ENCODE results near the gene ATP7A. TPM values are rescaled to one million over a fixed set of nuclear protein-coding genes. Genes with fewer than 3 reads are reported as not detected.
"Not testable (repeated sequence)": the region's sequence is repeated elsewhere in the genome, so short reads cannot be mapped to it uniquely, and the experiment has no call there.

Gene ATP7A
- polyA plus RNA-seq, 4 donors, result 14.5 to 18.0 (median 16.8) TPM

DNA sequence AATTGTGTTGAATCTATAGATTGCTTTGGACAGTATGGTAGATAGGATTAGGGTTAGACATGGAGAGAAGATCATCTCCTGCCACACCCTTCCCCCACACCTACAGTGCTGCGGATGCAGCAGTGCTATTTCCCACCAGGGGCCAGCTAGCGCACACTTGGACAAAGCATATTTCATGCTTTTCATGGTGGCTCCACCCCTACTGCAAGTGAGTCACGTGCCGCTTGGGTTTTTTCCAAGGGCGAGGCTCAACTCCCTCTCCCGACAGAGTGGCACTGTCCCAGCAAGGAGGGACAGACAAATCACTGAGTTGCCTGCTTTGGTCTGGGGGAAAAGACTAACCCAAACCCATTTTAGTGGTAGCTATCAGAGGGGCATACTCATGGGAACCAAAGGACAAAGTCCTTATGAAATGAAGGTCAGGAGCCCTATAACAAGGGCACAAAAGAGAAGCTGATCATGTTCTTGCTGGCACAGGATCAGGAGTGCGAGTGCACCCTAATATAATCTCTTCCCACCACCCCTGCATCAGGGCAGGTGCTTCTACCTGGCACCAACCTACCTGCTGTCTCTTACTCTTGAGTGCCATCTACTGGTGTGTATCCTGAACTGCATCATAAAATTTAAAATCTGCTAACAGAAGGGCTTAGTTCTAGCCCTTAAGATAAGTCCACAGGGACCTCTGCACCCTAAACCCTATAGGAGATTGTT is 114.0 kb downstream of the ATP7A start:
- no peak for DNase-seq (ENCODE audit: low read depth in 4 of 4, low spot score in 3 of 4)

- DNase-seq (ENCODE audit: low read depth in 4 of 4, low spot score in 3 of 4), result no peak
Measured at GRCh38 chrX:78027798-78028197, 117.3 kb downstream of the ATP7A start.

DNA sequence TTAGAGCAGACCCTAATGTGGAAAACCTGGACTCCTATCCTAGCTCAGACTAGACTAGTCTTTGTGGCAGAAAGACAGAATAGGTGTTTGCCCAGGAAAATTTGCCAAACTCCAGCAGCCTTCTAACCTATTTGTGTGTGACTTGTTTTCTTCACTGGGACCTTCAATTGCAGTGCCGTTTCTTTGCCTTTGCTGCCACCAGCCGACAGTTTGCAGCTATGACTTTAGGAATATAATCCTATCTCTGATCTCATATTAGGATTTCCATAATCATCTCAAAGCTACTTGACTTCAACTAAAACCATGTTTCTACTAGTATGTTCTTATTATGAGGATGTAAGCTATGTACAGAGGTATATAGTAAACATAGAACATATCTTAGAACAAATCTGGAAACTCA is 119.2 kb downstream of the ATP7A start:
- DNase-seq (ENCODE audit: low read depth in 4 of 4, low spot score in 3 of 4), result peak in 1 of 4 donors; percentile 0

DNA sequence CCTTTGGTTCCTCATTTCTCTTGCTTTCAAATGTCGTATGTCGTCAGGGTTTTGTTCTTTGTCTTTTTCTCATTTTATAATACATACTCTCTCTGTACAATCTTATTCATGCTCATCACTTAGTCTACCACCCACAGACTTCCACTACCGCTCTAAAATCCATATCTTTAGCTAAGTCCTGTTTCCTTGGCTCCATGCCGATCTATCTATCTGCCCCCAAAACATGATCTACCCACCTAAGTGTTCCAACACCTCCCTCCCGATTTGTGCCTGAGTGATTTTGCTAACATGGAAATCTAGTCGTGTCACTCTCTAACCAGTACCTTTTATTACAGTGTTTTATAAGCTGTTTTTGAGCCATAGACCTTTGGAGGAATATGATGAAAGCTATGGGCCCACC is 124.6 kb downstream of the ATP7A start:
- DNase-seq (ENCODE audit: low read depth in 4 of 4, low spot score in 3 of 4), result no peak

DNA sequence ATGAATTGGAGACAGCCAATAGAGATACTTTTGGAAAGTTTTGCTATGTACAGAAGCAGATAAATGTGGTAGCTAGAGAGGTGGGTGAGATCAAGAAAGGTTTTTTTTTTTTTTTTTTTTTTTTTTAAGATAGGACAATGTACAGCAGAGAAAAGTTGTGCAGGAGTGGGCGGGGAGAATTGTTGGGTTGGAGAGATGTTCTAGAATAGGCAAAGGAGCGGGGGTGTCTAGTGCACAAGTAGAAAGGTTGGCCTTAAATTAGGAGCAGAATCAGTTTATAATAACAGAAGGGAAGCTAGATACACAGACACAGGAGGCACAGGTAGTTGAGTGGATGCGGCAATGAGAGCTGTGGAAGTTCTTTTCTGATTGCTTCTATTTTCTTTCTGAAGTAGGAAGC is 127.4 kb downstream of the ATP7A start:
- no peak for DNase-seq (ENCODE audit: low read depth in 4 of 4, low spot score in 3 of 4)

DNA sequence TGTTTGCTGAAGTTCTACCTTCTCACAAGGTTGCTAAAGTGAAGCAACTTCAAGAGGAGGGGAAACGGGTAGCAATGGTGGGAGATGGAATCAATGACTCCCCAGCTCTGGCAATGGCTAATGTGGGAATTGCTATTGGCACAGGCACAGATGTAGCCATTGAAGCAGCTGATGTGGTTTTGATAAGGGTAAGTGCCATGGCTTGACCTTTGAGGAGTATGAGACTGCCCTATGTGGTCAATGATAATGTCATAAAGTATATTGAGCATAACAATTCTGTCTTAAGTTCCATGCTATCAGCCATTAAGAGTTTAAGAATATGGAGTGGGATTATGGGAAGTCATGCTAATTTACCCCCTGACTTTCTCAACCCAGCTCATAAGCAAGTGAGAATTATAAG is 132.1 kb downstream of the ATP7A start:
- no peak for DNase-seq (ENCODE audit: low read depth in 4 of 4, low spot score in 3 of 4)

- DNase-seq (ENCODE audit: low read depth in 4 of 4, low spot score in 3 of 4), result no peak
Measured at GRCh38 chrX:78046362-78046761, 135.9 kb downstream of the ATP7A start.

- DNase-seq (ENCODE audit: low read depth in 4 of 4, low spot score in 3 of 4), result no peak
Measured at GRCh38 chrX:78048052-78048451, 137.6 kb downstream of the ATP7A start.

DNA sequence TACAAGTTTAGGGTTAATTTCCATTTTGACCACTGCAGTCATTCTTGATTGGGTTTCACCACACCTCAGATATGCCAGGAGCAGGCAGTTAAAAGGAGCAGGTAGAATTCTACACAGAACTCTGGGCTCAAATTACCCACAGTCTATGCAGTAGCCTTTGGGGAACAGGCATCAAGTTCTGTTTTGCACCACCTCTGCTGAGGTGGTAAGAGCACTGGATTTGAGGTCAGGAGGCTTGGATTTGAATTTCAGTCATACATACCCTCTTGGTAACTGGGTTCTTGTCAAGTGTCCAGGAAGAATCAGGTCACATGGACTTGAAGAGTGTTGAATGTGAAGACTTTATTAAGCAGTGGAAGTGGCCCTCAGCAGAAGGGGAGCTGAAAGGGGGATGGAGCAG is 153.2 kb downstream of the ATP7A start:
- no peak for DNase-seq (ENCODE audit: low read depth in 4 of 4, low spot score in 3 of 4)

GRCh38 chrX:78064152-78064551 is 153.7 kb downstream of the ATP7A start:
- DNase-seq (ENCODE audit: low read depth in 4 of 4, low spot score in 3 of 4), result no peak

DNA sequence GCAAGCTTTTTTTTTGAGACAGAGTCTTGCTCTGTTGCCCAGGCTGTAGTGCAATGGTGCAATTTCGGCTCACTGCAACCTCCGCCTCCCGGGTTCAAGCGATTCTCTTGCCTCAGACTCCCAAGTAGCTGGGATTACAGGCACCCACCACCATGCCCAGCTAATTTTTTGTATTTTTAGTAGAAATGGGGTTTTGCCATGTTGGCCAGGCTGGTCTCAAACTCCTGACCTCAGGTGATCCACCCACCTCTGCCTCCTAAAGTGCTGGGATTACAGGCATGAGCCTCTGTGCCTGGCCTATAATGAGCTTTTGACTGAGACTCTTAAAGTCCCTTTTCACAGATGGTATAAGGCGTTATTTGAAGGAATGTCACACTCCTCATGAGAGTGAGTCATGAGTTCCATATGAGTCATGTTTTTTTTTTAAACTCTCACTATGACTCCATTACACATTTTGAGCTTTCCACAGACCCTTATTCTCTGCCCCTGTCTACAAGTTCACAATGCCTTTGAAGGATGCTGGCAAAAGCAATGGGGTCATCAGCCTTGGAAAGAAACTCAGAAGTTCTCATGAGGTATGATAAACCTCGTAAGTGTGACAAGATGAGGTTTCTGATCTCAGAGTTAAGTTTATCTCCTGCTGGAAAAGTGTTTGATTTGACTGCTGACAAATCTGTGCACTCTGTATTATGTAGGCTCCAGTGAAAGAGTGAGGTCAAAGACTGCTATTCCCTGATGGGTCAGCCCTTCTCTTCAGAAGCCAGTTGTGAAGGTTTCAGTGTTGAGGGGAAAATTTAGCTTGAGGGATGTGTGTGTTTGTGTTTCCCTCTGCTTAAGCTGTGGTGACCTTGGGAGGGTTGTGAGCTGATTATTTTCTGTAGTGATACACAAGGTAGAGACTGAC is 154.5 kb downstream of the ATP7A start:
- not testable (repeated sequence) for DNase-seq (ENCODE audit: low read depth in 4 of 4, low spot score in 3 of 4)

DNA sequence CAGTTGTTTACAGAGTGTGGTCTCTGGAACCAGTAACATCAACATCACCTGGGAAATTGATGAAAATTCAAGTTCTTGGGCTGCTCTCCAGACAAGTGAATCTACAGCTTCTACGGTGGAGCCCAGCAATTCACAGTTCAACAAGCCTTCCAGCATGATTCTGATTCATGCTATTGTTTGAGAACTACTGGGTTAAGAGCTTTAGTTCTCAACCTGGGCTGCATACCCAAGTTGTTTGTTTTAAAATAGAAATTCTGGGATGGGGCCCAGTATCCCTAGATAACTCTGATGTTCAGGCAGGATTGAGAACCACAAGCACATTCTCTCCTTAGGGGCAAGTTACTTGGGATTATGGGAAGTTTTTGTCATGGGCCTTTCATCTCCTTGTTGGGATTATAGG is 155.6 kb downstream of the ATP7A start:
- DNase-seq (ENCODE audit: low read depth in 4 of 4, low spot score in 3 of 4), result no peak

GRCh38 chrX:78071331-78071730 is 160.8 kb downstream of the ATP7A start:
- DNase-seq (ENCODE audit: low read depth in 4 of 4, low spot score in 3 of 4), result no peak

GRCh38 chrX:78073147-78074077 is 162.9 kb downstream of the ATP7A start:
- DNase-seq (ENCODE audit: low read depth in 4 of 4, low spot score in 3 of 4), result not testable (repeated sequence)

DNA sequence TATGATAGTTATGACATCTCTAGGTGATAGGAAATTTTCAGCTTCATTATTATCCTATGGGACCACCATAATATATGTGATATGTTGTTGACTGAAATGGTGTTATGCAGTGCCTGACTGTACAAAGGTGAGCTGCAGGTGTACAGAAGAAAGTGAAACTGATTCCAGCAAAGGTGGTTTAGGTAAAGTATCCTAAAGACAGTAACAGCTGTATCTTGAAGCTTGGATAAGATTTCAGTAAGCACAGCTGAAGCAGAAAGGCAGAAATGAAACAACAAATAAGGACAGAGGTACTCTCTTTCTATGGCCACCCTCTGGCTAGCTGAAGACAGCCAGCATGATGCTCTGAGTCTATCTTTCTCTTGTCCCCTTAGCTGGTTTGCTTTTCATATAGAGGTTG is 163.6 kb downstream of the ATP7A start:
- DNase-seq (ENCODE audit: low read depth in 4 of 4, low spot score in 3 of 4), result no peak

GRCh38 chrX:78075787-78076389 is 165.4 kb downstream of the ATP7A start:
- DNase-seq (ENCODE audit: low read depth in 4 of 4, low spot score in 3 of 4), result no peak

- not testable (repeated sequence) for DNase-seq (ENCODE audit: low read depth in 4 of 4, low spot score in 3 of 4)
Measured at GRCh38 chrX:78081413-78081812, 170.9 kb downstream of the ATP7A start.

GRCh38 chrX:78092296-78092695 is 181.8 kb downstream of the ATP7A start:
- DNase-seq (ENCODE audit: low read depth in 4 of 4, low spot score in 3 of 4), result no peak

- DNase-seq (ENCODE audit: low read depth in 4 of 4, low spot score in 3 of 4), result no peak
Measured at GRCh38 chrX:78098108-78098507, 187.6 kb downstream of the ATP7A start.
